Upper lobe of left lung (tissue), 6 donors: Measurements from ENCODE around the gene RALGDS. TPM values are rescaled to one million over a fixed set of nuclear protein-coding genes. Genes with fewer than 3 reads are reported as not detected.
A peak's percentile ranks its signal among the peaks of the same experiment; 100 is the strongest.

Experiments used
- ATAC-seq, 2 donors: fragments of 200-7000 bp; cut with Tn5 transposase; one replicate each; pipeline ENCODE4 v1.9.1; 2022; ENCODE audit warnings: mild to moderate bottlenecking in 2 of 2, moderate library complexity in 2 of 2; ENCODE audit not compliant: low FRiP score in 2 of 2
- DNase-seq, 2 donors: peaks; one replicate each; pipeline ENCODE4 v3.0.0-alpha.2; 2019 to 2020
- H3K27ac ChIP-seq, 4 donors: fragments of 200-600 bp; sonication (generic); one replicate each; pipeline ENCODE4 v1.5.1; 2016 to 2019
- H3K27me3 ChIP-seq, 4 donors: fragments of 200-600 bp; sonication (generic); one replicate each; pipeline ENCODE4 v1.5.1; 2017 to 2019
- H3K36me3 ChIP-seq, 4 donors: fragments of 200-600 bp; sonication (generic); one replicate each; pipeline ENCODE4 v1.5.1; 2016 to 2019
- H3K4me1 ChIP-seq, 4 donors: fragments of 200-600 bp; sonication (generic); one replicate each; pipeline ENCODE4 v1.5.1; 2018 to 2019
- H3K4me3 ChIP-seq, 4 donors: fragments of 200-600 bp; sonication (generic); one replicate each; pipeline ENCODE4 v1.5.1; 2017 to 2019; ENCODE audit warnings: mild to moderate bottlenecking in 2 of 4, moderate library complexity in 1 of 4
- H3K9me3 ChIP-seq, 4 donors: fragments of 200-600 bp; sonication (generic); one replicate each; pipeline ENCODE4 v1.5.1; 2018 to 2019
- EP300 ChIP-seq, 4 donors: sonication (generic); formaldehyde crosslinking; IDR thresholded peaks; one replicate each; pipeline ENCODE4 v1.5.1; 2017; ENCODE audit warnings: antibody characterized with exemption in 4 of 4, control low read depth in 2 of 4
- POLR2A ChIP-seq, 4 donors: fragments of 450-650 bp; IDR thresholded peaks; one replicate each; pipeline ENCODE4 v1.5.1; 2016 to 2017; ENCODE audit warnings: antibody characterized with exemption in 4 of 4, mild to moderate bottlenecking in 2 of 4
- POLR2AphosphoS5 ChIP-seq, 2 donors: sonication (generic); formaldehyde crosslinking; IDR thresholded peaks; one replicate each; pipeline ENCODE4 v1.5.1; 2017; ENCODE audit warnings: antibody characterized with exemption in 2 of 2
- WGBS, 2 donors: methylation state at CpG; one replicate each; pipeline ENCODE4 v1.1.5; 2017 to 2018; 5-methylcytosine and 5-hydroxymethylcytosine counted together
- total RNA-seq, 6 donors: library from RNA; depleted of rRNA in 4 of 6; stranded (reverse); fragments of >200 nt in 4 of 6; gene quantifications; one replicate each; pipeline versions ENCODE4 v1.1.0 to v1.2.1, GENCODE V29; 2016 to 2021
- TF ChIP-seq, protein P1 (sequence below), 6 experiments: fragments of 450-650 bp in 4 of 6; fragments of 200-600 bp in 2 of 6; sonication (generic) in 2 of 6; IDR thresholded peaks; one replicate each; pipeline ENCODE4 v1.5.1; 2016 to 2019; ENCODE audit warnings: antibody characterized with exemption in 6 of 6
- donor health status: DM: no; HTN: no; CAD: no; lungs with moderate emphysema.
- donor health status: DM: no; HTN: yes; CAD: no; lungs with severe emphysema.

The RALGDS gene
- total RNA-seq, 6 donors from 2014 or later: 57.1 to 117 (median 88.9) TPM

DNA sequence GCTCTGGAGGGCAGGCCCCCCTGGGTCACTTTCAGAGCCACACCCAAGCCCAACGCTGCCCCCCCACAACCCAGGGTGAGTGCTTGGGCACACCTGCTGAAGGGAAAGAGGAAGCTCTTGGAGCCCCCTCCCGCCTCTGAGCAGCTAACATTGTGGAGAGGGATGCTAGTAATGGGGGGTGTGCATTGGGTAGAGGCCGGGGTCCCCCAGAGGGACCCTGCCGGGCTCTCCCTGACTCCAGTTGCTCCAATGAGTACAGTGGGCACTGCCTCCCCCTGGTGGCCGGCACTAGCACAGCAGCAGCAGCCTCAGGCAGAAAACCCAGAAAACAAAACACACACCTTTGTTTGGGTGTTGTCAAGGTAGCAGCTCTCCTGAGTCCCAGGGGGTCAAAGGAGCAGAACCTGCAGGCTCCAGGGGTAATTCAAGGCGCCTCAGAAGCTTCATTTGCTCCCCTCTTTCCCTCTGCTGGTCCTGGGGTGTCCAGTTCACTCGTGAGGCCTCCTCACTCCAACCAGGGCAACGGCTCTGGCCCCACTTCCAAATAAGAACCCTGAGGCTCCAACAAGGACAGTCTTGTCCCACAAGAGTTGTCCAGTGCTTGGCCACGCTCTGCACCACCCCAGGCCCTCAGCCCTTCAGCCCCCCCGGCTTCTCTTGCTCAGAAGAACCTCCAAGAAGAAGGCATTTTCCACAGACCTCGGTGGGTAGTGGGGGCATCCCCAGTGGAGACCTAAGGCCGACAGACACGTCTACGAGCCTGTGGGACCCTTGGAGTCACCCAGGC lies 26.6 kb upstream of the RALGDS start:
- TF ChIP-seq, protein P1, sequence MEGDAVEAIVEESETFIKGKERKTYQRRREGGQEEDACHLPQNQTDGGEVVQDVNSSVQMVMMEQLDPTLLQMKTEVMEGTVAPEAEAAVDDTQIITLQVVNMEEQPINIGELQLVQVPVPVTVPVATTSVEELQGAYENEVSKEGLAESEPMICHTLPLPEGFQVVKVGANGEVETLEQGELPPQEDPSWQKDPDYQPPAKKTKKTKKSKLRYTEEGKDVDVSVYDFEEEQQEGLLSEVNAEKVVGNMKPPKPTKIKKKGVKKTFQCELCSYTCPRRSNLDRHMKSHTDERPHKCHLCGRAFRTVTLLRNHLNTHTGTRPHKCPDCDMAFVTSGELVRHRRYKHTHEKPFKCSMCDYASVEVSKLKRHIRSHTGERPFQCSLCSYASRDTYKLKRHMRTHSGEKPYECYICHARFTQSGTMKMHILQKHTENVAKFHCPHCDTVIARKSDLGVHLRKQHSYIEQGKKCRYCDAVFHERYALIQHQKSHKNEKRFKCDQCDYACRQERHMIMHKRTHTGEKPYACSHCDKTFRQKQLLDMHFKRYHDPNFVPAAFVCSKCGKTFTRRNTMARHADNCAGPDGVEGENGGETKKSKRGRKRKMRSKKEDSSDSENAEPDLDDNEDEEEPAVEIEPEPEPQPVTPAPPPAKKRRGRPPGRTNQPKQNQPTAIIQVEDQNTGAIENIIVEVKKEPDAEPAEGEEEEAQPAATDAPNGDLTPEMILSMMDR (IDR thresholded peaks at IDR 0.05): peak; percentile 92 to 98 (median 96)
- TF ChIP-seq EP300 (IDR thresholded peaks at IDR 0.05) (no peak), POLR2AphosphoS5 (IDR thresholded peaks at IDR 0.05) (peak in 1 of 2 donors; percentile 28), POLR2A (IDR thresholded peaks at IDR 0.05) (peak in 2 of 4 donors; percentile 17 to 22)
- H3K36me3 ChIP-seq: no peaks in the 10 kb centered on the region
- no peaks in the 10 kb centered on the region for H3K9me3 ChIP-seq
- DNase-seq (peak; percentile 85 to 94), ATAC-seq (peak; percentile 62 to 79)
- 0 to 20% methylated on average over 3 to 14 of the region's 14 CpGs for WGBS, 2 donors
- no peaks in the 10 kb centered on the region for H3K27me3 ChIP-seq
- peaks cover 38 to 55% (median 46%) of the 10 kb centered on the region in 4 donors for H3K4me1 ChIP-seq
- peak overlapping the region; percentile 14 to 78 (median 68) for H3K4me3 ChIP-seq
- peak overlapping the region; percentile 76 to 91 (median 86) for H3K27ac ChIP-seq

DNA sequence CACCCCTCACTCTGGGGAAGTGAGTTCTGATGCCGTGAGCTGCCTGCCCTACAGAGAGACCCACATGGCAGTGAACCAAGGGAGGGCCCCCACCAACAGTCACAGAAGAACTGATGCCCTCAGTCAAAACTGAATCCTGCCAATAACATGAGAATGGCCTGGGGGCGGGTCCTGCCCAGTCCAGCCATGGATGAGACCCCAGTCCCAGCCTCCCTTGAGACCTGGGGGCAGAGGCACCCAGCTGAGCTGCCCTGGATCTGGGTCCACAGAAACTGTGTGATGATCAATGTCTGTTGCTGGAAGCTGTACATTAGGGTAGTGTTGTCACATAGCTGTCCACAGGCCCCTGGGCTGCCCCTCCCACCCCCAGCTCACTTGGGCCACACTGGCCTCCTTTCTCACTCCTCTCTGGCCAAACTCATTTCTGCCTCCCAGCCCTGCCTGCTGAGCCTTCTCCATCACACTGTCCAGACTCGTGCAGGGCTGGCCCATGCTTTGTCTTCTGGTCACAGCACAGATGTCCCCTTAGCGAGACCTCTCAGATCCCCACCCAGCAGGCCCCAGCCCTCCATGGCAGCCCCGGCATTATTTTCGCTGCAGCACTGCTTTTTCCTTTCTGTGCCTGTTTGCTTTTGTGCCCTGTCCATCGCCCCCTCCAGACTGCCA lies 25.8 kb upstream of the RALGDS start:
- H3K4me1 ChIP-seq: peaks cover 46 to 62% (median 54%) of the 10 kb centered on the region in 4 donors
- no peak for ATAC-seq
- no peaks in the 10 kb centered on the region for H3K9me3 ChIP-seq
- no peaks in the 10 kb centered on the region for H3K36me3 ChIP-seq
- peak overlapping the region in 2 of 4 donors; percentile 76 to 89 for H3K27ac ChIP-seq
- WGBS, 2 donors: 70 to 75% methylated on average over 7 of the region's 7 CpGs
- no peak for DNase-seq
- no peak for TF ChIP-seq POLR2AphosphoS5 (IDR thresholded peaks at IDR 0.05)
- TF ChIP-seq POLR2A (IDR thresholded peaks at IDR 0.05): no peak
- TF ChIP-seq, protein P1 (IDR thresholded peaks at IDR 0.05): no peak
- no peak for TF ChIP-seq EP300 (IDR thresholded peaks at IDR 0.05)
- no peaks in the 10 kb centered on the region for H3K27me3 ChIP-seq
- H3K4me3 ChIP-seq: peak overlapping the region in 2 of 4 donors; percentile 62 to 73

DNA sequence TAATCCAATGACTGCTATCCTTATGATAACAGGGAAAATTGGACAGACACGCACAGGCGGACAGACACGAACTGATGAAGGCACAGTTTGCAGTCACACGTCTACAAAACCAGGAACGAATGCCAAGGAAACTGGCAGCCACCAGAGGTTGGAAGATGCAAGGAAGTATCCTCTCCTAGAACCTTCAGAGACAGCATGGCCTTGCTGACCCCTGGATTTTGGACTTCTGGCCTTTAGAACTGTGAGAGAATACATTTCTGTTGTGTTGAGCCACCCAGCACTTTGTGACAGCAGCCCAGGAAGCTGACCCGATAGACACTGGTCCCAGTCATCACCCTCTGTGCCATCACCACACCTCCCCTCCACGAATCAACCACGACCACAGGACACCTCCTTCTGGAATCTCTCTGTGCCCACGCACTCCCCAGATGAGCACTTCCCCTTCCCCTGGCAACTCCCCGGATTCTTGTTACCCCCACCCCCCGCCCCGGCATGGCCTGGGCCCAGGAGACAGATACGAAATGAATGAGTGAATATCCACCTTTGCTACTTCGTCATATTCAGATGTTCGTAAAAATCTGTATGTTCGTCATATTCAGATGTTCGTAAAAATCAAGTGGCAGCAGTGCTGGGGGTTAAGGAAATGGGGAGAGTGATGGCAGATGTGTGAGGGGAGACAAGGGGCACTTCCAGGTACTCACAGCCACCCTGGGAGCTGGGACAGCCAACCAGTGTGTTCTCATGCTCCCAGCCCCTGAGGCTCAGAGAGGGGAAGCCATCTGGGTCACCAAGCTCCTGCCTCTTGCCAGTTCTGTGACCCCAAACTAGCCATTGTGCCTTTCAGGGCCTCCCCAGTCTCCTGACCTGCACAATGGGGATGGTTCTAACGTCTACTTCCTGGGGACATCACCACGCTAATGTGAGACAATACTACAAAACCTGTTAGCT lies 24.1 kb upstream of the RALGDS start:
- DNase-seq (no peak), ATAC-seq (no peak)
- no peaks in the 10 kb centered on the region for H3K9me3 ChIP-seq
- peak overlapping the region; percentile 41 to 76 (median 74) for H3K27ac ChIP-seq
- H3K4me3 ChIP-seq: peak overlapping the region in 1 of 4 donors; percentile 49
- peaks cover 55 to 76% (median 65%) of the 10 kb centered on the region in 4 donors for H3K4me1 ChIP-seq
- no peak for TF ChIP-seq POLR2A (IDR thresholded peaks at IDR 0.05)
- WGBS, 2 donors: 69% methylated on average over 19 of the region's 19 CpGs
- no peaks in the 10 kb centered on the region for H3K27me3 ChIP-seq
- no peaks in the 10 kb centered on the region for H3K36me3 ChIP-seq

DNA sequence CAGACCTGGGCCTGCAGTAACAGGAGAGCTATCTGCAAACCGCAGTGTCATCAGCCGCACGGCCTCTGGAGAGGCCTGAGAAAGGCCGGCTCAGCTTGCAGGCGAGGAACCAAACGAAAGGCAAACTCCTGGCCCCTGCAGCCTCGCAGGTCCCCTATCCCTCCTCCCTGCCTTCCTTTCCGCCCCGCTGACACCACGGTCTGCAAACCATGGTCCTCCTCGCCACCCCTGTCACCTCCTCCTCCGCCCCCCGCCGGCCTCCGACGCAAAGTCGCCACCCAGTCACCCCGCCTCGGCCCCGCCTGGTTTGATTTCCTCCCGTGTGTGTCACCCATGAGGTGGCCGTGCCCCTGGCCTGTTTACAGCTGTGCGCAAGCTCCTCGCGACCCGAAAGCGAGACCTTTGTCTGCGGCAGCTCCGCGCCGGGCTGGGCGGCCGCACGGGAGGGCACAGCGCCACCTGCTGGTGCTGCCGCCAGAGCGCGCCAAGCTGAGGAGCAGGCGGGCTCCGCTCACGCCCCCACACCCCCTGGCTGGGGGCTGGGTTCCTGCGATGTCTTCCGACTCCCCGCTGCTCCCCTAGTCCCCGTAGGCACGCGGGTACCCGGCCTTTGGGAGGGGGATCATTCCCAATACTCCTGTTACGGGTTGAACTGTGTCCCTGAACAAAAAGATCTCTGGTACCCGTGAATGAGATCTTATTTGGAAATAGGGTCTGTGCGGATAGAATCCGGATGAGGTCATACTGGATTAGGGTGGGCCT lies 23.3 kb upstream of the RALGDS start:
- Histone ChIP-seq H3K9me3 (no peaks in the 10 kb centered on the region), H3K4me3 (peak overlapping the region; percentile 9 to 49 (median 36)), H3K27ac (peak overlapping the region; percentile 41 to 76 (median 74)), H3K36me3 (no peaks in the 10 kb centered on the region), H3K27me3 (no peaks in the 10 kb centered on the region), H3K4me1 (peaks cover 49 to 73% (median 65%) of the 10 kb centered on the region in 4 donors)
- ATAC-seq (peak; percentile 63 to 75), DNase-seq (peak; percentile 91 to 95)
- TF ChIP-seq POLR2A (IDR thresholded peaks at IDR 0.05): peak in 2 of 4 donors; percentile 36 to 44
- peak in 1 of 4 donors; percentile 23 for TF ChIP-seq EP300 (IDR thresholded peaks at IDR 0.05)
- TF ChIP-seq POLR2AphosphoS5 (IDR thresholded peaks at IDR 0.05): peak; percentile 78 to 87
- TF ChIP-seq, protein P1 (IDR thresholded peaks at IDR 0.05): peak; percentile 97 to 100 (median 100)
- WGBS, 2 donors: 8 to 16% methylated on average over 4 to 46 of the region's 52 CpGs
